Mesendoderm (in vitro differentiated cells): ENCODE data around the gene TMEM154.

Experiments
- DNase-seq: peaks from one replicate; pipeline ENCODE4 v3.0.0; 2013
- H2AK5ac ChIP-seq: 2 replicates; pipeline ENCODE4 v1.6.1; 2013; ENCODE audit warnings: low read length, inconsistent platforms
- H2BK120ac ChIP-seq: 2 replicates; pipeline ENCODE4 v1.6.1; 2013; ENCODE audit warnings: low read depth, mild to moderate bottlenecking, low read length, moderate library complexity, mixed read lengths
- H2BK15ac ChIP-seq: replicated peaks from 2 replicates; pipeline ENCODE4 v1.6.1; 2013; ENCODE audit warnings: low read depth, mild to moderate bottlenecking, moderate library complexity
- H2BK5ac ChIP-seq: 2 replicates; pipeline ENCODE4 v1.6.1; 2013; ENCODE audit warnings: low read length, inconsistent platforms
- H3K18ac ChIP-seq: 2 replicates; pipeline ENCODE4 v1.6.1; 2013; ENCODE audit warnings: mild to moderate bottlenecking, low read length, mixed read lengths
- H3K23ac ChIP-seq: one replicate; pipeline ENCODE4 v1.6.1; 2013; ENCODE audit warnings: low read length
- H3K27ac ChIP-seq: 2 replicates; pipeline ENCODE4 v1.5.1; 2013; ENCODE audit warnings: low read depth, mild to moderate bottlenecking, inconsistent platforms, low read length, moderate library complexity
- H3K27me3 ChIP-seq: 2 replicates; pipeline ENCODE4 v1.6.1; 2013; ENCODE audit warnings: low read length, control low read depth, mild to moderate bottlenecking, inconsistent platforms; ENCODE audit not compliant: insufficient read depth, poor library complexity
- H3K36me3 ChIP-seq: 2 replicates; pipeline ENCODE4 v1.6.1; 2013; ENCODE audit warnings: low read length, inconsistent platforms; ENCODE audit not compliant: control insufficient read depth, insufficient read depth
- H3K4ac ChIP-seq: one replicate; pipeline ENCODE4 v1.6.1; 2013; ENCODE audit warnings: low read depth, mild to moderate bottlenecking, low read length, moderate library complexity
- H3K4me1 ChIP-seq: 2 replicates; pipeline ENCODE4 v1.6.1; 2013; ENCODE audit warnings: low read depth, low read length, inconsistent platforms; ENCODE audit not compliant: control insufficient read depth
- H3K4me2 ChIP-seq: 2 replicates; pipeline ENCODE4 v1.6.1; 2013; ENCODE audit warnings: low read length
- H3K4me3 ChIP-seq: 2 replicates; pipeline ENCODE4 v1.5.1; 2013; ENCODE audit warnings: mild to moderate bottlenecking, low read length
- H3K56ac ChIP-seq: one replicate; pipeline ENCODE4 v1.6.1; 2013; ENCODE audit warnings: low read length
- H3K79me1 ChIP-seq: 2 replicates; pipeline ENCODE4 v1.6.1; 2013; ENCODE audit warnings: low read length, inconsistent platforms
- H3K79me2 ChIP-seq: 2 replicates; pipeline ENCODE4 v1.6.1; 2013; ENCODE audit warnings: mild to moderate bottlenecking, low read length; ENCODE audit not compliant: control insufficient read depth, insufficient read depth
- H3K9ac ChIP-seq: 2 replicates; pipeline ENCODE4 v1.6.1; 2013; ENCODE audit warnings: low read length, inconsistent platforms
- H4K5ac ChIP-seq: one replicate; pipeline ENCODE4 v1.6.1; 2013; ENCODE audit warnings: low read length
- H4K8ac ChIP-seq: one replicate; pipeline ENCODE4 v1.6.1; 2013; ENCODE audit warnings: low read depth, mild to moderate bottlenecking, control low read depth, low read length, moderate library complexity
- WGBS: extraction: QIAGEN DNeasy Blood & Tissue Kit; methylation state at CpG from one replicate; pipeline ENCODE4 v1.1.7; 2013; ENCODE audit warnings: low lambda C conversion rate, missing lambda C conversion rate; ENCODE audit not compliant: insufficient coverage; ENCODE audit errors: extremely low coverage; 5-methylcytosine and 5-hydroxymethylcytosine counted together

The TMEM154 gene

GRCh38 chr4:152609481-152609880 is 70.3 kb downstream of the TMEM154 start:
- no peak overlapping the region for H4K8ac ChIP-seq
- H2BK120ac ChIP-seq = no peak overlapping the region
- no peaks in the 10 kb centered on the region for H3K36me3 ChIP-seq
- H3K27me3 ChIP-seq = no peaks in the 10 kb centered on the region
- no peak overlapping the region for H3K4me3 ChIP-seq
- H2AK5ac ChIP-seq = no peak overlapping the region
- H3K56ac ChIP-seq = no peak overlapping the region
- H3K18ac ChIP-seq = no peak overlapping the region
- H3K27ac ChIP-seq = no peak overlapping the region
- H3K79me2 ChIP-seq = no peaks in the 10 kb centered on the region
- no peak overlapping the region for H3K23ac ChIP-seq
- peak; percentile 29 for DNase-seq
- H3K4me1 ChIP-seq = peaks cover 23% of the 10 kb centered on the region
- H3K9ac ChIP-seq = no peak overlapping the region
- H3K4me2 ChIP-seq = no peak overlapping the region
- H2BK5ac ChIP-seq = no peak overlapping the region
- H2BK15ac ChIP-seq = no peak overlapping the region
- no peak overlapping the region for H4K5ac ChIP-seq
- H3K79me1 ChIP-seq = no peaks in the 10 kb centered on the region
- peak overlapping the region; percentile 62 for H3K4ac ChIP-seq
- WGBS = no CpG with 5 or more reads among the region's 4 CpGs

- Histone ChIP-seq H3K9ac (no peak overlapping the region), H3K4me2 (no peak overlapping the region), H2BK120ac (peak overlapping the region; percentile 29), H2BK5ac (peak overlapping the region; percentile 27), H4K8ac (no peak overlapping the region), H3K79me1 (no peaks in the 10 kb centered on the region), H2AK5ac (no peak overlapping the region), H3K4me1 (peaks cover 21% of the 10 kb centered on the region), H3K56ac (peak overlapping the region; percentile 59), H3K4me3 (no peak overlapping the region), H3K27me3 (no peaks in the 10 kb centered on the region), H3K36me3 (no peaks in the 10 kb centered on the region), H3K23ac (no peak overlapping the region), H3K18ac (peak overlapping the region; percentile 39), H3K79me2 (no peaks in the 10 kb centered on the region), H4K5ac (no peak overlapping the region), H3K27ac (peak overlapping the region; percentile 6), H3K4ac (no peak overlapping the region), H2BK15ac (no peak overlapping the region)
- peak; percentile 70 for DNase-seq
- no CpG with 5 or more reads among the region's 7 CpGs for WGBS
Observed at GRCh38 chr4:152607178-152607577, 72.6 kb downstream of the TMEM154 start.

GRCh38 chr4:152606753-152607152 is 73.0 kb downstream of the TMEM154 start:
- peak; percentile 60 for DNase-seq
- peak overlapping the region; percentile 27 for H2BK5ac ChIP-seq
- H2AK5ac ChIP-seq = no peak overlapping the region
- H3K9ac ChIP-seq = no peak overlapping the region
- peak overlapping the region; percentile 39 for H3K18ac ChIP-seq
- H3K56ac ChIP-seq = peak overlapping the region; percentile 59
- no peak overlapping the region for H2BK15ac ChIP-seq
- H3K4me3 ChIP-seq = no peak overlapping the region
- H3K79me2 ChIP-seq = no peaks in the 10 kb centered on the region
- no peaks in the 10 kb centered on the region for H3K27me3 ChIP-seq
- no peak overlapping the region for H3K27ac ChIP-seq
- H3K4me1 ChIP-seq = peaks cover 21% of the 10 kb centered on the region
- no peak overlapping the region for H4K8ac ChIP-seq
- H4K5ac ChIP-seq = no peak overlapping the region
- no peak overlapping the region for H3K23ac ChIP-seq
- H2BK120ac ChIP-seq = no peak overlapping the region
- no CpG with 5 or more reads among the region's 8 CpGs for WGBS
- no peaks in the 10 kb centered on the region for H3K79me1 ChIP-seq
- H3K4me2 ChIP-seq = no peak overlapping the region
- H3K36me3 ChIP-seq = no peaks in the 10 kb centered on the region
- no peak overlapping the region for H3K4ac ChIP-seq

- WGBS = no CpG with 5 or more reads among the region's 10 CpGs
- no peak overlapping the region for H4K5ac ChIP-seq
- H3K27ac ChIP-seq = peak overlapping the region; percentile 39
- H3K79me1 ChIP-seq = no peaks in the 10 kb centered on the region
- no peak overlapping the region for H3K23ac ChIP-seq
- no peaks in the 10 kb centered on the region for H3K79me2 ChIP-seq
- no peak overlapping the region for H2AK5ac ChIP-seq
- no peak overlapping the region for H3K4ac ChIP-seq
- no peak overlapping the region for H3K9ac ChIP-seq
- no peak overlapping the region for H3K4me3 ChIP-seq
- H3K27me3 ChIP-seq = no peaks in the 10 kb centered on the region
- H3K4me2 ChIP-seq = no peak overlapping the region
- H3K18ac ChIP-seq = no peak overlapping the region
- no peak overlapping the region for H2BK120ac ChIP-seq
- H2BK15ac ChIP-seq = no peak overlapping the region
- H3K36me3 ChIP-seq = no peaks in the 10 kb centered on the region
- H3K56ac ChIP-seq = no peak overlapping the region
- no peak overlapping the region for H2BK5ac ChIP-seq
- H3K4me1 ChIP-seq = peaks cover 21% of the 10 kb centered on the region
- H4K8ac ChIP-seq = no peak overlapping the region
- peak; percentile 94 for DNase-seq
Observed at GRCh38 chr4:152605641-152606335, 74.0 kb downstream of the TMEM154 start.

GRCh38 chr4:152605031-152605430 is 74.8 kb downstream of the TMEM154 start:
- Histone ChIP-seq H3K36me3 (no peaks in the 10 kb centered on the region), H3K27ac (peak overlapping the region; percentile 39), H3K4me1 (peaks cover 19% of the 10 kb centered on the region), H4K5ac (no peak overlapping the region), H3K27me3 (no peaks in the 10 kb centered on the region), H2BK5ac (peak overlapping the region; percentile 17), H3K23ac (no peak overlapping the region), H2BK120ac (no peak overlapping the region), H2BK15ac (no peak overlapping the region), H4K8ac (no peak overlapping the region), H3K79me2 (no peaks in the 10 kb centered on the region), H3K4me3 (no peak overlapping the region), H3K79me1 (no peaks in the 10 kb centered on the region), H3K4ac (no peak overlapping the region), H3K4me2 (no peak overlapping the region), H3K56ac (no peak overlapping the region), H2AK5ac (peak overlapping the region; percentile 32), H3K9ac (no peak overlapping the region), H3K18ac (peak overlapping the region; percentile 4)
- no CpG with 5 or more reads among the region's 2 CpGs for WGBS
- peak; percentile 75 for DNase-seq

- Histone ChIP-seq H3K4ac (no peak overlapping the region), H3K18ac (no peak overlapping the region), H3K79me2 (no peaks in the 10 kb centered on the region), H2BK120ac (no peak overlapping the region), H2BK15ac (no peak overlapping the region), H3K4me2 (no peak overlapping the region), H3K27me3 (no peaks in the 10 kb centered on the region), H3K27ac (no peak overlapping the region), H3K4me3 (no peak overlapping the region), H4K5ac (no peak overlapping the region), H3K9ac (no peak overlapping the region), H4K8ac (no peak overlapping the region), H3K56ac (no peak overlapping the region), H3K23ac (no peak overlapping the region), H3K36me3 (no peaks in the 10 kb centered on the region), H2BK5ac (no peak overlapping the region), H3K4me1 (peaks cover 8% of the 10 kb centered on the region), H2AK5ac (no peak overlapping the region), H3K79me1 (no peaks in the 10 kb centered on the region)
- WGBS = no CpG with 5 or more reads among the region's 5 CpGs
- no peak for DNase-seq
Observed at GRCh38 chr4:152601156-152601555, 78.6 kb downstream of the TMEM154 start.
